Natural killer cell treated with Interleukin-12 subunit alpha and Interleukin-12 subunit beta and Interleukin-15 and Interleukin-18, amount 100 ng/mL, for 72 hours (primary cell): ENCODE data around the gene PCDHA9. TPM values are rescaled to one million over a fixed set of nuclear protein-coding genes. Genes with fewer than 3 reads are reported as not detected.
"Not testable (repeated sequence)": the region's sequence is repeated elsewhere in the genome, so short reads cannot be mapped to it uniquely, and the experiment has no call there.

ENCODE experiments used
- ATAC-seq, 2 donors: fragments of 150-1000 bp; cut with Tn5 transposase in 1 of 2; sonication (Bioruptor Pico), chemical (Tn5 transposase) in 1 of 2; 2 replicates each; pipeline ENCODE4 v1.10.0; 2021
- DNase-seq: peaks from one replicate; pipeline ENCODE4 v3.0.0; 2022; ENCODE audit warnings: low spot score
- H3K27ac Mint-ChIP-seq, 2 donors: 1 replicate in 1 of 2; 2 replicates in 1 of 2; pipeline ENCODE4 v1.8.0; 2022; ENCODE audit warnings: mixed read lengths in 2 of 2, mild to moderate bottlenecking in 1 of 2, moderate library complexity in 1 of 2
- H3K27me3 Mint-ChIP-seq, 2 donors: 1 replicate in 1 of 2; 2 replicates in 1 of 2; pipeline ENCODE4 v1.8.0; 2022; ENCODE audit warnings: mixed read lengths in 2 of 2
- H3K36me3 Mint-ChIP-seq: one replicate; pipeline ENCODE4 v1.8.0; 2022; ENCODE audit warnings: mixed read lengths
- H3K4me1 Mint-ChIP-seq, 2 donors: 1 replicate in 1 of 2; 2 replicates in 1 of 2; pipeline ENCODE4 v1.8.0; 2022; ENCODE audit warnings: low read depth in 2 of 2, mixed read lengths in 2 of 2, mild to moderate bottlenecking in 1 of 2
- H3K4me3 Mint-ChIP-seq: one replicate; pipeline ENCODE4 v1.8.0; 2022; ENCODE audit warnings: mixed read lengths
- H3K9me3 Mint-ChIP-seq: 2 replicates; pipeline ENCODE4 v1.8.0; 2022; ENCODE audit warnings: mixed read lengths
- total RNA-seq, 2 donors: library from RNA; stranded (reverse); gene quantifications; one replicate each; pipeline ENCODE4 v1.2.3, GENCODE V29; 2022

PCDHA9 gene
- total RNA-seq, 2 donors from 2014 or later, result not detected

DNA sequence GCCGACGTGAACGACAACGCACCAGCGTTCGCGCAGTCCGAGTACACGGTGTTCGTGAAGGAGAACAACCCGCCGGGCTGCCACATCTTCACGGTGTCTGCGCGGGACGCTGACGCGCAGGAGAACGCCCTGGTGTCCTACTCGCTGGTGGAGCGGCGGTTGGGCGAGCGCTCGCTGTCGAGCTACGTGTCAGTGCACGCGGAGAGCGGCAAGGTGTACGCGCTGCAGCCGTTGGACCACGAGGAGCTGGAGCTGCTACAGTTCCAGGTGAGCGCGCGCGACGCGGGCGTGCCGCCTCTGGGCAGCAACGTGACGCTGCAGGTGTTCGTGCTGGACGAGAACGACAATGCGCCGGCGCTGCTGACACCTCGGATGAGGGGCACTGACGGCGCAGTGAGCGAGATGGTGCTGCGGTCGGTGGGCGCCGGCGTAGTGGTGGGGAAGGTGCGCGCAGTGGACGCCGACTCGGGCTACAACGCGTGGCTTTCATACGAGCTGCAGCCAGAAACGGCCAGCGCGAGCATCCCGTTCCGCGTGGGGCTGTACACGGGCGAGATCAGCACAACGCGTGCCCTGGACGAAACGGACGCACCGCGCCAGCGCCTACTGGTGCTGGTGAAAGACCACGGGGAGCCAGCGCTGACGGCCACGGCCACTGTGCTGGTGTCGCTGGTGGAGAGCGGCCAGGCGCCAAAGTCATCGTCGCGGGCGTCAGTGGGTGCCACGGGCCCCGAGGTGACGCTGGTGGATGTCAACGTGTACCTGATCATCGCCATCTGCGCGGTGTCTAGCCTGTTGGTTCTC lies 1.9 kb downstream of the PCDHA9 start:
- not testable (repeated sequence) for DNase-seq, ATAC-seq, H3K36me3 Mint-ChIP-seq, H3K27ac Mint-ChIP-seq, H3K4me1 Mint-ChIP-seq, H3K4me3 Mint-ChIP-seq, H3K9me3 Mint-ChIP-seq
- H3K27me3 Mint-ChIP-seq, result peaks cover 0 to 12% of the 10 kb centered on the region in 2 donors

DNA sequence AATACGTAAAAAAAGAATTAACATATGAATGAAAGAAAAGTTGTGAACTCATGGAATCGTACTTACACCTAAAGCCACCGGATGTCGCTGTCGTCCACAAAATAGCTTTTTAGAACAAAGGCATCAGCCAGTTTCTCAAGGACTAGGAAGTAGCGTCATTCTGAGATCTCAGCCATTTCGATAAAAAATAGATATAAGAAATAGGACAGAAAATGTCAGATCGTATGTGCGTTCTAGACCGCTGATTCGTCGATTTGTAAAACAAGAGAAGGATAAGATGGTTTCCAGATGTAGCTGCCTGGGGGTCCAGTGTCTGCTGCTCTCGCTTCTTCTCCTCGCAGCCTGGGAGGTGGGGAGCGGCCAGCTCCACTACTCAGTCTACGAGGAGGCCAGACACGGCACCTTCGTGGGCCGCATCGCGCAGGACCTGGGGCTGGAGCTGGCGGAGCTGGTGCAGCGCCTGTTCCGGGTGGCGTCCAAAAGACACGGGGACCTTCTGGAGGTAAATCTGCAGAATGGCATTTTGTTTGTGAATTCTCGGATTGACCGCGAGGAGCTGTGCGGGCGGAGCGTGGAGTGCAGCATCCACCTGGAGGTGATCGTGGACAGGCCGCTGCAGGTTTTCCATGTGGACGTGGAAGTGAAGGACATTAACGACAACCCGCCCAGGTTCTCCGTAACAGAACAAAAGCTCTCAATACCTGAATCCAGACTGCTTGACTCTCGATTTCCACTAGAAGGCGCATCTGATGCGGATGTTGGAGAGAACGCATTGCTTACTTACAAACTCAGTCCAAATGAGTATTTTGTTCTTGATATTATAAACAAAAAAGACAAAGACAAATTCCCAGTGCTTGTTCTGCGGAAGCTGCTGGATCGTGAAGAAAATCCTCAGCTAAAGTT lies 7.8 kb downstream of the PCDHA9 start, which contains the start of gene PCDHA10:
PCDHA10 (plus strand) TSS at position 126 of the 903 bp plus-strand sequence; CDS start at position 278, 152 bp downstream.
- DNase-seq, result no peak
- Mint-ChIP-seq H3K9me3 (peaks cover 2% of the 10 kb centered on the region), H3K4me1 (no peaks in the 10 kb centered on the region), H3K27me3 (no peaks in the 10 kb centered on the region), H3K4me3 (no peak within 1 kb of the TSS), H3K27ac (no peak within 1 kb of the TSS), H3K36me3 (peaks cover 15% of the 10 kb centered on the region)
- no peak for ATAC-seq

DNA sequence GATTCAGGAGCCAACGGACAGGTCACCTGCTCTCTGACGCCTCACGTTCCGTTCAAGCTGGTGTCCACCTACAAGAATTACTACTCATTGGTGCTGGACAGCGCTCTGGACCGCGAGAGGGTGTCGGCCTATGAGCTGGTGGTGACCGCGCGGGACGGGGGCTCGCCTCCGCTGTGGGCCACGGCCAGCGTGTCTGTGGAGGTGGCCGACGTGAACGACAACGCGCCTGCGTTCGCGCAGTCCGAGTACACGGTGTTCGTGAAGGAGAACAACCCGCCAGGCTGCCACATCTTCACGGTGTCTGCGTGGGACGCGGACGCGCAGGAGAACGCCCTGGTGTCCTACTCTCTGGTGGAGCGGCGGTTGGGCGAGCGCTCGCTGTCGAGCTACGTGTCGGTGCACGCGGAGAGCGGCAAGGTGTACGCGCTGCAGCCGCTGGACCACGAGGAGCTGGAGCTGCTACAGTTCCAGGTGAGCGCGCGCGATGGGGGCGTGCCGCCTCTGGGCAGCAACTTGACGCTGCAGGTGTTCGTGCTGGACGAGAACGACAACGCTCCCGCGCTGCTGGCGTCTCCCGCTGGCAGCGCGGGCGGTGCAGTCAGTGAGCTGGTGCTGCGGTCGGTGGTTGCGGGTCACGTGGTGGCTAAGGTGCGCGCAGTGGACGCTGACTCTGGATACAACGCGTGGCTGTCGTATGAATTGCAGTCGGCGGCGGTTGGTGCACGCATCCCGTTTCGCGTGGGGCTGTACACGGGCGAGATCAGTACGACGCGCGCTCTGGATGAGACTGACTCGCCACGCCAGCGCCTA lies 9.2 kb downstream of the PCDHA9 start:
- ATAC-seq, result no peak
- Mint-ChIP-seq H3K27ac (no peak overlapping the region), H3K4me1 (no peaks in the 10 kb centered on the region), H3K4me3 (no peak overlapping the region), H3K36me3 (peaks cover 15% of the 10 kb centered on the region), H3K27me3 (no peaks in the 10 kb centered on the region), H3K9me3 (peaks cover 2% of the 10 kb centered on the region)
- no peak for DNase-seq

DNA sequence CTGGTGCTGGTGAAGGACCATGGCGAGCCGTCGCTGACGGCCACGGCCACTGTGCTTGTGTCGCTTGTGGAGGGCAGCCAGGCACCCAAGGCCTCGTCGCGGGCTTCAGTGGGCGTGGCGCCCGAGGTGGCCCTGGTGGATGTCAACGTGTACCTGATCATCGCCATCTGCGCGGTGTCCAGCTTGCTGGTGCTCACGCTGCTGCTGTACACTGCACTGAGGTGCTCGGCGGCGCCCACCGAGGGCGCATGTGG lies 9.7 kb downstream of the PCDHA9 start:
- Mint-ChIP-seq H3K36me3 (peaks cover 15% of the 10 kb centered on the region), H3K4me1 (no peaks in the 10 kb centered on the region)

DNA sequence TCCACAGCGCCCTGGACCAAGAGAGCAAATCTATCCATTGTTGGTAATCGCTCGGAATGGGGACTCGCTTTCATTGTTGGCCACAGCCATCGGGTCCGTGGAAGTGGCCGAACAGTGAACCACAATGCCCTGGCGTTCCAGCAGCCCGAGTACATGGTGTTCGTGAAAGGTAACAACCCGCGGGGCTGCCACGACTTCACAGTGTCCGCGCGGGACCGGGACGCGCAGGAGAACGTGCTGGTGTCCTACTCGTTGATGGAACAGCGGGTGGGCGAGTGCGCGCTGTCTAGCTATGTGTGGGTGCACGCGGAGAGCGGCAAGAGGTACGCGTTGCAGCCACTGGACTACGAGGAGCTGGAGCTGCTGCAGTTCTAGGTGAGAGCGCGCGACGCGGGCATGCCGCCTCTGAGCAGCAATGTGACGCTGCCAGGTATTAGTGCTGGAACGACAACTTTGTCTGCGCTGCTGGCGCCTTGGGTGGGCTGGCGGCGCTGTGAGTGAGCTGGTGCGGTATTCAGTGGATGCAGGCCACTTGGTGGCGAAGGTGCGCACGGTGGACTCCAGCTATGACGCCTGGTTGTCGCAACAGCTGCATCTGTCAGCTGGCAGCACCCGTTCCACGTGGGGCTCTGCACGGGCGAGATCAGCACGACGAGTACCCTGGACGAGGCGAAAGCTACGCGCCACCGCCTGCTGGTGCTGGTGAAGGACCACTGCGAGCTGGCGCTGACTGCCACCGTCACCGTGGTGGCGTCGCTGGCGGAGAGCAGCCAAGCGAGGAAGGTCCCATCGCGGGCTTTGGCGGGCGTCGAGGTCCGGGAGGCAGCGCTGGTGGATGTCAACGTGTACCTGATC lies 14.5 kb downstream of the PCDHA9 start:
- H3K36me3 Mint-ChIP-seq, result no peaks in the 10 kb centered on the region

More for the DNA sequence above, 9.7 kb downstream of the PCDHA9 start:
- Mint-ChIP-seq H3K4me3 (no peak overlapping the region), H3K9me3 (peaks cover 2% of the 10 kb centered on the region), H3K27ac (no peak overlapping the region), H3K27me3 (no peaks in the 10 kb centered on the region)
- DNase-seq (no peak), ATAC-seq (no peak)

DNA sequence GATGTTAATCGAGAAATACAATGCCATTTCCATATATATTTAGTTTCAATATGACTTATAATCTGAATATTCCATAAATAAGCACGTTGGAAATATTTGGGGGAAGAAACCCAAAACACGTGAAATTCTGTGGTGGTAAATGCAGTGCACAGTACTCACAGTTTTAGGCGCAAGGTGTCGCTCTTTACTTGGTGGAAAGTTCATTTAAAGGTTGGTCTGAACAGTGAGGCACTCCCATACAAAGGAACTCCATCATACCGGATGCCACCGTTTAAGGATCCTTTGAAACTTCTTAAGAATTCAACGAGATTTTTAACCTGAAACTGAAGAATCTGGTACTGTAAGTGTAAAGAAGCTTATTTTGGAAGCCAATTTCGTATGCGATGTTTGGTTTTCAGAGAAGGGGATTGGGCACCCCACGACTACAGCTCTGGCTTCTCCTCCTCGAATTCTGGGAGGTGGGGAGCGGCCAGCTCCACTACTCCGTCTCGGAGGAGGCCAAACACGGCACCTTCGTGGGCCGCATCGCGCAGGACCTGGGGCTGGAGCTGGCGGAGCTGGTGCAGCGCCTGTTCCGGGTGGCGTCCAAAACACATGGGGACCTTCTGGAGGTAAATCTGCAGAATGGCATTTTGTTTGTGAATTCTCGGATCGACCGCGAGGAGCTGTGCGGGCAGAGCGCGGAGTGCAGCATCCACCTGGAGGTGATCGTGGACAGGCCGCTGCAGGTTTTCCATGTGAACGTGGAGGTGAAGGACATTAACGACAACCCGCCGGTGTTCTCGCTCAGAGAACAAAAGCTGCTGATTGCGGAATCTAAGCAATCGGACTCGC lies 20.8 kb downstream of the PCDHA9 start, which contains the start of gene PCDHA11:
PCDHA11 (plus strand) TSS at position 237 of the 834 bp plus-strand sequence; CDS start at position 384, 147 bp downstream.
- ATAC-seq, result no peak
- DNase-seq, result no peak
- Mint-ChIP-seq H3K9me3 (peaks cover 3% of the 10 kb centered on the region), H3K4me3 (no peak within 1 kb of the TSS), H3K27me3 (peaks cover 0 to 4% of the 10 kb centered on the region in 2 donors), H3K36me3 (peaks cover 5% of the 10 kb centered on the region), H3K27ac (no peak within 1 kb of the TSS), H3K4me1 (no peaks in the 10 kb centered on the region)

More for the DNA sequence above, 14.5 kb downstream of the PCDHA9 start:
- Mint-ChIP-seq H3K4me3 (no peak overlapping the region), H3K9me3 (peaks cover 2% of the 10 kb centered on the region), H3K4me1 (no peaks in the 10 kb centered on the region), H3K27me3 (no peaks in the 10 kb centered on the region), H3K27ac (no peak overlapping the region)
- no peak for DNase-seq
- ATAC-seq, result peak in 1 of 2 donors; percentile 31

DNA sequence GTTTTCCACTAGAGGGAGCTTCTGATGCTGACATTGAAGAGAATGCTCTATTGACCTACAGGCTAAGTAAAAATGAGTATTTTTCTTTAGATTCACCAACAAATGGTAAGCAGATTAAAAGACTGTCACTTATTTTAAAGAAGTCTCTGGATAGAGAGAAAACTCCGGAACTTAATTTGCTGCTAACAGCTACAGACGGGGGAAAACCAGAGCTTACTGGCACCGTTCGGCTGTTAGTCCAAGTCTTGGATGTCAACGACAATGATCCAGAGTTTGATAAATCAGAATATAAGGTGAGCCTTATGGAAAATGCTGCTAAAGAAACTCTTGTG lies 21.3 kb downstream of the PCDHA9 start:
- DNase-seq, result no peak
- H3K4me1 Mint-ChIP-seq, result no peaks in the 10 kb centered on the region
- no peak for ATAC-seq
- H3K9me3 Mint-ChIP-seq, result peaks cover 3% of the 10 kb centered on the region
- no peak overlapping the region for H3K27ac Mint-ChIP-seq
- peaks cover 0 to 4% of the 10 kb centered on the region in 2 donors for H3K27me3 Mint-ChIP-seq
- no peak overlapping the region for H3K4me3 Mint-ChIP-seq
- peaks cover 5% of the 10 kb centered on the region for H3K36me3 Mint-ChIP-seq

DNA sequence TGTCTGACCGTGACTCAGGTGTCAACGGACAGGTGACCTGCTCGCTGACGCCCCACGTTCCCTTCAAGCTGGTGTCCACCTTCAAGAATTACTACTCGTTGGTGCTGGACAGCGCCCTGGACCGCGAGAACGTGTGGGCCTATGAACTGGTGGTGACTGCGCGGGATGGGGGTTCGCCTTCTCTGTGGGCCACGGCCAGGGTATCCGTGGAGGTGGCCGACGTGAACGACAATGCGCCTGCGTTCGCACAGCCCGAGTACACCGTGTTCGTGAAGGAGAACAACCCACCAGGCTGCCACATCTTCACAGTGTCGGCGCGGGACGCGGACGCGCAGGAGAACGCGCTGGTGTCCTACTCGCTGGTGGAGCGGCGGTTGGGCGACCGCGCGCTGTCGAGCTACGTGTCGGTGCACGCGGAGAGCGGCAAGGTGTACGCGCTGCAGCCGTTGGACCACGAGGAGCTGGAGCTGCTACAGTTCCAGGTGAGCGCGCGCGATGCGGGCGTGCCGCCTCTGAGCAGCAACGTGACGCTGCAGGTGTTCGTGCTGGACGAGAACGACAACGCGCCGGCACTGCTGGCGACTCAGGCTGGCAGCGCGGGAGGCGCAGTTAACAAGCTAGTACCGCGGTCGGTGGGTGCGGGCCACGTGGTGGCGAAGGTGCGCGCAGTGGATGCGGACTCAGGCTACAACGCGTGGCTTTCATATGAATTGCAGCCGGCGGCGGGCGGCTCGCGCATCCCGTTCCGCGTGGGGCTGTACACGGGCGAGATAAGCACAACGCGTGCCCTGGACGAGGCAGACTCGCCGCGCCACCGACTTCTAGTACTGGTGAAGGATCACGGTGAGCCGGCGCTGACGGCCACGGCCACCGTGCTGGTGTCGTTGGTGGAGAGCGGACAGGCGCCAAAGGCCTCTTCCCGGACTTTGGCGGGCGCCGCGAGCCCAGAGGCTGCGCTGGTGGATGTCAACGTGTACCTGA lies 22.3 kb downstream of the PCDHA9 start:
- no peaks in the 10 kb centered on the region for H3K4me1 Mint-ChIP-seq
- H3K36me3 Mint-ChIP-seq, result peaks cover 5% of the 10 kb centered on the region
- peaks cover 3% of the 10 kb centered on the region for H3K9me3 Mint-ChIP-seq
- H3K27me3 Mint-ChIP-seq, result peaks cover 0 to 4% of the 10 kb centered on the region in 2 donors
- H3K27ac Mint-ChIP-seq, result no peak overlapping the region
- ATAC-seq (peak in 1 of 2 donors; percentile 36), DNase-seq (no peak)
- no peak overlapping the region for H3K4me3 Mint-ChIP-seq

DNA sequence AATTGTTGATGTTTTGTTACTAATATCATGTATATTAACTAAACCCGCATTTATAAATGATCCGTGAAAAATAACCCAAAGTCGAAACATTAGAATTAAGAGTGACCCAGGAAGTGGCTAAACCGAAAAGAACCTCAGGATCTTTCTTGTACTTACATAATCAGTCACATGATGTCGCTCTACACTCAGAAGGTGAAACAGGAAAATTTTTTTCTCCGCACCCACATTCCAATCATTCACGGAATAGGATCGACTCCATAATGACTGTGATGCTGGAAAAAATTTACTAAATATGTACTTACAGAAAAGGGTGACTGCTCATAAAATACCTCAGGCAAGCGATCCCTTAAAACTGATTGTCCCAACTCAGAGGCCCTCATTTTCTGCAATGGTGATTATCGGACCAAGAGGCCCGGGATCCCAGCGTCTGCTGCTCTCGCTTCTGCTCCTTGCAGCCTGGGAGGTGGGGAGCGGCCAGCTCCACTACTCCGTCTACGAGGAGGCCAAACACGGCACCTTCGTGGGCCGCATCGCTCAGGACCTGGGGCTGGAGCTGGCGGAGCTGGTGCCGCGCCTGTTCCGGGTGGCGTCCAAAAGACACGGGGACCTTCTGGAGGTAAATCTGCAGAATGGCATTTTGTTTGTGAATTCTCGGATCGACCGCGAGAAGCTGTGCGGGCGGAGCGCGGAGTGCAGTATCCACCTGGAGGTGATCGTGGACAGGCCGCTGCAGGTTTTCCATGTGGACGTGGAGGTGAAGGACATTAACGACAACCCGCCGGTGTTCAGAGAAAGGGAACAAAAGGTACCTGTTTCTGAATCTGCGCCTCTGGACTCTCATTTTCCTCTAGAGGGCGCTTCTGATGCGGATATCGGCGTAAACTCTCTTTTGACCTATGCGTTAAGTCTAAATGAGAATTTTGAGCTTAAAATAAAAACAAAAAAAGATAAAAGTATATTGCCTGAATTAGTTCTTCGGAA lies 27.2 kb downstream of the PCDHA9 start, which contains the start of gene PCDHA12:
PCDHA12 (plus strand) TSS at position 224 of the 981 bp plus-strand sequence; CDS start at position 389, 165 bp downstream.
- H3K9me3 Mint-ChIP-seq, result peaks cover 6% of the 10 kb centered on the region
- H3K27ac Mint-ChIP-seq, result no peak within 1 kb of the TSS
- H3K36me3 Mint-ChIP-seq, result peaks cover 1% of the 10 kb centered on the region
- H3K4me3 Mint-ChIP-seq, result no peak within 1 kb of the TSS
- peaks cover under 1 to 7% of the 10 kb centered on the region in 2 donors for H3K27me3 Mint-ChIP-seq
- no peak for DNase-seq
- no peak for ATAC-seq
- H3K4me1 Mint-ChIP-seq, result no peaks in the 10 kb centered on the region

DNA sequence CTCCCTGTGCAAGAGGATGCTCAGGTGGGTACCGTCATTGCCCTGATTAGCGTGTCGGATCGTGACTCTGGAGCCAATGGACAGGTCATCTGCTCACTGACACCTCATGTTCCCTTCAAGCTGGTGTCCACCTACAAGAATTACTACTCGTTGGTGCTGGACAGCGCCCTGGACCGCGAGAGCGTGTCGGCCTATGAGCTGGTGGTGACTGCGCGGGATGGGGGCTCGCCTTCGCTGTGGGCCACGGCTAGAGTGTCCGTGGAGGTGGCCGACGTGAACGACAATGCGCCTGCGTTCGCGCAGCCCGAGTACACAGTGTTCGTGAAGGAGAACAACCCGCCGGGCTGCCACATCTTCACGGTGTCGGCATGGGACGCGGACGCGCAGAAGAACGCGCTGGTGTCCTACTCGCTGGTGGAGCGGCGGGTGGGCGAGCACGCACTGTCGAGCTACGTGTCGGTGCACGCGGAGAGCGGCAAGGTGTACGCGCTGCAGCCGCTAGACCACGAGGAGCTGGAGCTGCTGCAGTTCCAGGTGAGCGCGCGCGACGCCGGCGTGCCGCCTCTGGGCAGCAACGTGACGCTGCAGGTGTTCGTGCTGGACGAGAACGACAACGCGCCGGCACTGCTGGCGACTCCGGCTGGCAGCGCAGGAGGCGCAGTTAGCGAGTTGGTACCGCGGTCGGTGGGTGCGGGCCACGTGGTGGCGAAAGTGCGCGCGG lies 28.5 kb downstream of the PCDHA9 start:
- not testable (repeated sequence) for H3K4me3 Mint-ChIP-seq, H3K27ac Mint-ChIP-seq, ATAC-seq, H3K36me3 Mint-ChIP-seq, H3K4me1 Mint-ChIP-seq, DNase-seq
- Mint-ChIP-seq H3K9me3 (peaks cover 13% of the 10 kb centered on the region), H3K27me3 (peaks cover 8 to 16% of the 10 kb centered on the region in 2 donors)
